HG03045 (cell line): ENCODE measurements around the gene GRIK5.
"Not testable (repeated sequence)": the region's sequence is repeated elsewhere in the genome, so short reads cannot be mapped to it uniquely, and the experiment has no call there.

Source experiments
- ATAC-seq: cut with Tn5 transposase; IDR thresholded peaks from one replicate; pipeline ENCODE4 v1.9.1; 2021; ENCODE audit warnings: mild to moderate bottlenecking, moderate library complexity; ENCODE audit not compliant: unreplicated experiment

The GRIK5 gene

GRCh38 chr19:42069619-42070351, at the start of gene GRIK5:
Gene GRIK5, minus strand, starts transcription at chr19:42070206. Its CDS starts 4,436 bp downstream, at chr19:42065770.
- no peak for ATAC-seq

GRCh38 chr19:42117076-42117475, 47.1 kb upstream of the GRIK5 start:
- no peak for ATAC-seq

- ATAC-seq = no peak
Measured at GRCh38 chr19:42116308-42117075, 46.5 kb upstream of the GRIK5 start.

- ATAC-seq = no peak
Measured at GRCh38 chr19:42115705-42116104, 45.7 kb upstream of the GRIK5 start.

- ATAC-seq = no peak
Measured at GRCh38 chr19:42115219-42115618, 45.2 kb upstream of the GRIK5 start.

GRCh38 chr19:42114412-42114811, 44.4 kb upstream of the GRIK5 start:
- peak; percentile 48 for ATAC-seq

GRCh38 chr19:42113641-42114348, 43.8 kb upstream of the GRIK5 start:
- peak; percentile 21 for ATAC-seq

GRCh38 chr19:42111811-42112210, 41.8 kb upstream of the GRIK5 start:
- ATAC-seq = no peak

- no peak for ATAC-seq
Measured at GRCh38 chr19:42111384-42111783, 41.4 kb upstream of the GRIK5 start.

- no peak for ATAC-seq
Measured at GRCh38 chr19:42110658-42111057, 40.7 kb upstream of the GRIK5 start.

GRCh38 chr19:42109896-42110295, 39.9 kb upstream of the GRIK5 start:
- no peak for ATAC-seq

- ATAC-seq = no peak
Measured at GRCh38 chr19:42108527-42109389, 38.8 kb upstream of the GRIK5 start.

GRCh38 chr19:42105368-42105767, 35.4 kb upstream of the GRIK5 start:
- no peak for ATAC-seq

- ATAC-seq = no peak
Measured at GRCh38 chr19:42102877-42103276, 32.9 kb upstream of the GRIK5 start.

GRCh38 chr19:42100241-42100640, 30.2 kb upstream of the GRIK5 start:
- not testable (repeated sequence) for ATAC-seq

- no peak for ATAC-seq
Measured at GRCh38 chr19:42099336-42099925, 29.4 kb upstream of the GRIK5 start.

GRCh38 chr19:42098781-42099180, 28.8 kb upstream of the GRIK5 start:
- ATAC-seq = no peak

- no peak for ATAC-seq
Measured at GRCh38 chr19:42097461-42097860, 27.5 kb upstream of the GRIK5 start.

GRCh38 chr19:42096255-42096837, 26.3 kb upstream of the GRIK5 start:
- ATAC-seq = no peak

GRCh38 chr19:42095814-42096230, 25.8 kb upstream of the GRIK5 start:
- no peak for ATAC-seq
